ENCODE data around the gene NTMT1.

Gene NTMT1

DNA sequence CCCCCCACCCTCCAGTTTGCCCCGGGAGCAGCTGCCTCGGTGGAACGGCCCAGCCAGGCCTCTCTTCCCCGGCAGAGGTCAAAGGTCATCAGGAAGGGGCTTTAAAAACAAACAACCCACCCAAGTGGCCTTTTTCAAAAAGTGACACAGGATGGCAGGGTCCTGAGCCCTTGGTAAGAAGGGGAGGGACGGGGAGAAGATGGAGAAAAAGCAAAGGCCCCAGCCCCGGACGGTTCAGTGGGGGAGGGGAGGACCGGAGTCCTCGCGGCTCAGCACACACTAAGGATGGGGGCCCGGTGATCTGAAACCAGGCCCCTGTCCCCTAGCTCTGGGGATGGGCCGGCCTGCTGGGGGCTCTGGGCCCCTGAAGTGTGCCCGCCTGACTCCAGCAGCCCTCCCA is 40.6 kb downstream of the NTMT1 start:
- ATAC-seq (ENCODE audit: low read depth) (no peak), DNase-seq (ENCODE audit: low spot score) (no peak)
- H3K36me3 ChIP-seq (ENCODE audit: low read depth): no peaks in the 10 kb centered on the region
- H3K9me3 ChIP-seq (ENCODE audit: severe bottlenecking): no peaks in the 10 kb centered on the region
- H3K27ac ChIP-seq (ENCODE audit: poor library complexity, severe bottlenecking): no peak overlapping the region
- peaks cover 16% of the 10 kb centered on the region for H3K27me3 ChIP-seq (ENCODE audit: insufficient read depth, poor library complexity, severe bottlenecking)
- H3K4me1 ChIP-seq (ENCODE audit: insufficient read depth, poor library complexity, severe bottlenecking): no peaks in the 10 kb centered on the region
- H3K4me3 ChIP-seq (ENCODE audit: severe bottlenecking): no peak overlapping the region
- TF ChIP-seq, protein P1, sequence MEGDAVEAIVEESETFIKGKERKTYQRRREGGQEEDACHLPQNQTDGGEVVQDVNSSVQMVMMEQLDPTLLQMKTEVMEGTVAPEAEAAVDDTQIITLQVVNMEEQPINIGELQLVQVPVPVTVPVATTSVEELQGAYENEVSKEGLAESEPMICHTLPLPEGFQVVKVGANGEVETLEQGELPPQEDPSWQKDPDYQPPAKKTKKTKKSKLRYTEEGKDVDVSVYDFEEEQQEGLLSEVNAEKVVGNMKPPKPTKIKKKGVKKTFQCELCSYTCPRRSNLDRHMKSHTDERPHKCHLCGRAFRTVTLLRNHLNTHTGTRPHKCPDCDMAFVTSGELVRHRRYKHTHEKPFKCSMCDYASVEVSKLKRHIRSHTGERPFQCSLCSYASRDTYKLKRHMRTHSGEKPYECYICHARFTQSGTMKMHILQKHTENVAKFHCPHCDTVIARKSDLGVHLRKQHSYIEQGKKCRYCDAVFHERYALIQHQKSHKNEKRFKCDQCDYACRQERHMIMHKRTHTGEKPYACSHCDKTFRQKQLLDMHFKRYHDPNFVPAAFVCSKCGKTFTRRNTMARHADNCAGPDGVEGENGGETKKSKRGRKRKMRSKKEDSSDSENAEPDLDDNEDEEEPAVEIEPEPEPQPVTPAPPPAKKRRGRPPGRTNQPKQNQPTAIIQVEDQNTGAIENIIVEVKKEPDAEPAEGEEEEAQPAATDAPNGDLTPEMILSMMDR (IDR thresholded peaks at IDR 0.05; ENCODE audit: poor library complexity, severe bottlenecking): no peak

DNA sequence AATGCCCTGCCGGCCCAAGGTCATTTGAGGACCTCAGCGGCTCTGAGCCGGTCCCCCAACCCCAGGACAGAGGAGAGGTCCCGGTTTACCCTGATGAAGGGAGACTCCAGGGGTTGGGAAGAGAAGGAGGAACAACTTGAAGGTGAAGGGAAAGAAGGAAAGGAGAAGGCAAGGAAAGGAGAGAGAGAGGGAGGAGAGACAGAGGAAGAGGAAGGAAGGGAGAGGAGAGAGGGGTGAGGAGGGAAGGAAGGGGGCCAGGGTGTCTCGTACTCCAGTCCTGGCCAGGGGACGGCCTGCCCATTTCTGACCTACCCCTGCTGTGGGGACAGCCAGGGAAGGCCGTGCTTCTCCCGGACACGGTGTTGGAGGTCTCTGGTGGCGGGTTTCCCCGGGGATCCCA is 41.4 kb downstream of the NTMT1 start:
- Histone ChIP-seq H3K36me3 (ENCODE audit: low read depth) (no peaks in the 10 kb centered on the region), H3K4me3 (ENCODE audit: severe bottlenecking) (no peak overlapping the region), H3K27ac (ENCODE audit: poor library complexity, severe bottlenecking) (no peak overlapping the region), H3K4me1 (ENCODE audit: insufficient read depth, poor library complexity, severe bottlenecking) (no peaks in the 10 kb centered on the region), H3K9me3 (ENCODE audit: severe bottlenecking) (no peaks in the 10 kb centered on the region), H3K27me3 (ENCODE audit: insufficient read depth, poor library complexity, severe bottlenecking) (peaks cover 16% of the 10 kb centered on the region)
- TF ChIP-seq, protein P1 (IDR thresholded peaks at IDR 0.05; ENCODE audit: poor library complexity, severe bottlenecking): no peak
- DNase-seq (ENCODE audit: low spot score): no peak
- ATAC-seq (ENCODE audit: low read depth): no peak

DNA sequence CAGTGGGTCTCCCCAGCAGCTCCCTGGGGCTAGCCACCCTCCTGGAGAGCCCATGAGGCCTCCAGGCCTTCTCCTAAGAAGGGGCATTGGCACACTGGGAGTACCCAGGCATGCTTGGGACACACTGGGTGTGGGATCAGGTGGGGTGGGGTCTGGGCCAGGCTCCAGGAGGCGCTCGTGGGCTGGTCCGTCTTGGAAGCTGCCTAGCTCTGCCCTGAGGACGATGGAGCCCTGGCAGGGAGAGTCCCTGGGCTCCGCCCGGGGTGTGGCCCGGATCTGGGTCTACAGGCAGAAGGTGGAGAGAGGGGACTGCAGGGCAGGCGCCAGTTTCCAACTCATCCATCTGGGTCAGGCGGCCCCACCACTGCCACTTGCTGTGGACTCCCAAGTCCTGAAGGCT is 41.9 kb downstream of the NTMT1 start:
- Histone ChIP-seq H3K9me3 (ENCODE audit: severe bottlenecking) (no peaks in the 10 kb centered on the region), H3K4me1 (ENCODE audit: insufficient read depth, poor library complexity, severe bottlenecking) (no peaks in the 10 kb centered on the region), H3K36me3 (ENCODE audit: low read depth) (no peaks in the 10 kb centered on the region), H3K4me3 (ENCODE audit: severe bottlenecking) (no peak overlapping the region), H3K27ac (ENCODE audit: poor library complexity, severe bottlenecking) (no peak overlapping the region), H3K27me3 (ENCODE audit: insufficient read depth, poor library complexity, severe bottlenecking) (peaks cover 16% of the 10 kb centered on the region)
- no peak for ATAC-seq (ENCODE audit: low read depth)
- TF ChIP-seq, protein P1 (IDR thresholded peaks at IDR 0.05; ENCODE audit: poor library complexity, severe bottlenecking): no peak
- DNase-seq (ENCODE audit: low spot score): no peak

DNA sequence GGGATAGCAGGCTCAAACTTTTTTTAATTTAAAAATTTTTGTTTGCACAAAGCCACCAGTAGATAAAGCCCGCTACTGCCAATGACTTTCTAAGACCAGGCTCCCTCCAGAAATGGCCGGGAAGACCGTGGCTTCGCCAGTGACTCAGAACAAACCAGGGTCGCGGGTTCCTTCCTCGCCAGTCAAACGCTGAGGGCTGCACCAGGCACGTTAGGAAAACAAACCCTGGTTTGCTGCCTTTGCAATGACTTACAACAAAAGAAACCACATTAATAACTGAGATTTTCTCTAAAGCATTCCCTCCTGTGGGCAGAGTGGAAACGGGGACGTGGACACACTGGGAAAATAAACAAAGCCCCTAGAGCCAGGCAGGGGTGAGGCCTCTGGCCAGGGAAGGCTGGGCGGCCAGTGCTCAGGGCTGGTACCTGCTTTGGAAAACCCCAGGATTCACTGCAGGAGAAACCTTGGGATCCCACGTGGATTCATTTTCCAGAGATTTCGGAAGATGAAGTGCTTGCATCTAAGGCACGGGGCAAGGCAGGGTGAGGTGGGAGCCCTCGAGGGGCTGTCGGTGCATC is 43.3 kb downstream of the NTMT1 start:
- no peak for DNase-seq (ENCODE audit: low spot score)
- H3K9me3 ChIP-seq (ENCODE audit: severe bottlenecking): no peaks in the 10 kb centered on the region
- H3K27ac ChIP-seq (ENCODE audit: poor library complexity, severe bottlenecking): no peak overlapping the region
- no peak overlapping the region for H3K4me3 ChIP-seq (ENCODE audit: severe bottlenecking)
- no peak for ATAC-seq (ENCODE audit: low read depth)
- H3K36me3 ChIP-seq (ENCODE audit: low read depth): no peaks in the 10 kb centered on the region
- peaks cover 16% of the 10 kb centered on the region for H3K27me3 ChIP-seq (ENCODE audit: insufficient read depth, poor library complexity, severe bottlenecking)
- H3K4me1 ChIP-seq (ENCODE audit: insufficient read depth, poor library complexity, severe bottlenecking): no peaks in the 10 kb centered on the region
- TF ChIP-seq, protein P1 (IDR thresholded peaks at IDR 0.05; ENCODE audit: poor library complexity, severe bottlenecking): no peak

DNA sequence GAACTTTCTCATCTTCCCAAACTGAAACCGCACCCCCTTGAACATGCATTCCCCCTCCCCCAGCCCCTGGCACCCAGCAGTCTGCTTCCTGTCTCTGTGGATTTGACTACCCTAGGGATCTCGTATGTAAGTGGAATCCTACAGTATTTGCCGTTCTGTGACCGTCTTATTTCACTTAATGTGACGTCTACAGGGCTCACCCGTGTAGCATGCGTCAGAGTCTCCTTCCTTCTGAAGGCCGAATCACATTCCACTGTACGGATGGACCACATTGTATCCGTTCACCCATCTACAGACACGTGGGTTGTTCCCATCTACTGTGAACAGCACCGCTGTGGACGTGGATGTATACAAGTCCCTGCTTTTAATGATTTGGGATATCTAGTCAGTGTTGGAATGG is 44.0 kb downstream of the NTMT1 start:
- ATAC-seq (ENCODE audit: low read depth) (no peak), DNase-seq (ENCODE audit: low spot score) (no peak)
- no peaks in the 10 kb centered on the region for H3K36me3 ChIP-seq (ENCODE audit: low read depth)
- no peak overlapping the region for H3K27ac ChIP-seq (ENCODE audit: poor library complexity, severe bottlenecking)
- no peaks in the 10 kb centered on the region for H3K9me3 ChIP-seq (ENCODE audit: severe bottlenecking)
- TF ChIP-seq, protein P1 (IDR thresholded peaks at IDR 0.05; ENCODE audit: poor library complexity, severe bottlenecking): no peak
- peaks cover 17% of the 10 kb centered on the region for H3K27me3 ChIP-seq (ENCODE audit: insufficient read depth, poor library complexity, severe bottlenecking)
- H3K4me1 ChIP-seq (ENCODE audit: insufficient read depth, poor library complexity, severe bottlenecking): no peaks in the 10 kb centered on the region
- no peak overlapping the region for H3K4me3 ChIP-seq (ENCODE audit: severe bottlenecking)

Data from RWPE2 (cell line).